GM18502 (cell line): ENCODE results near the gene PARM1.

Experiments
- ATAC-seq: cut with Tn5 transposase; IDR thresholded peaks from one replicate; pipeline ENCODE4 v1.9.1; 2021; ENCODE audit warnings: mild to moderate bottlenecking; ENCODE audit not compliant: unreplicated experiment, poor library complexity

PARM1 gene

DNA sequence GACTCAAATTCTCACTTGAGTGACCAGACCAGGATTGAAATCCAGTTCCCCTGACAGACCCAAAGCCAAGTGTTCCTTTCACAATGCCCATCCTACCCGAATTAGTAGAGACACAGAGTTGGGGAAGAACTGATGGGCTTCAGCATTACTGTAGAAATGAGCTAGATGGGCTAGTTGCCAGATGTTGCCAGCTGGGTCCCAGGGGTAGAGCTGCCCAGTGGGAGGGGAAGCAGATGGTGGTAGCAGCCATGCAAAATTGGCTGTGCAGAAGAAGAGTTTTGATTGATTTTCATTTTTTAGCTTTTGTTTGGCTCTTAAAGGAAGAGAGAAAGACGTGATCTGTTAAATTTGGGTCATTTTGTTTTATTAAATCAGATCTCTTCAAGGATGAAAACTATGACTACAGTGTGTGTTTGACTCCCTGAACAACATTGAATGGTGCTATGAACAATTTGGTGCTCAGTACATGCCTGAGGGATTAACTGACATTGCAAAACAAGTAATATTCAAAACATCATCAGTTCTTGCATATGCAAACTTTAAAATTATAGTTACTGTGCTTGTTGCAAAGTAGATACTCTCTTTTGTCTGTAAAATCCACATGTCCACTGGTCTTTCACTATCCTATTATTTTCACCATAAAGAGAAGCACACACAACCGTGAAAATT is 86.0 kb downstream of the PARM1 start:
- ATAC-seq: no peak

DNA sequence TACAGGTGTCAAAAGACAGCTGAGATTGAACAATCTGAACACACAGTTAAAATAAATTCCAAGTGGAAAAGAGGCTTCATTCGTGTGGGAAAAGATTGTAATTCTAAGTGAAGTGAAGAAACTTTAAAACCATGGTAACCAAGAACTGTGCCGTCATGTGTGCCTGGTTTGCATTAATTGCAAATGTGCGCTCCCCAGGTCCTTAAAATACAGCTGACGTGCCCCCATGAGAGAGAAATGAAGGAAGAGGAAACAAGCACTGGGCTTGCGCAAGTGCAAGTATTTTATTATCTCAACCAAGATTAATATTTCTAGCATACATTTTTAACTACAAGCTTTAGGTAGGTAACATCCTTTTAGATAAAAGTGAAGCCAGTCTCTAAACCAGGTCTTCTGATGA is 92.5 kb downstream of the PARM1 start:
- ATAC-seq: no peak

DNA sequence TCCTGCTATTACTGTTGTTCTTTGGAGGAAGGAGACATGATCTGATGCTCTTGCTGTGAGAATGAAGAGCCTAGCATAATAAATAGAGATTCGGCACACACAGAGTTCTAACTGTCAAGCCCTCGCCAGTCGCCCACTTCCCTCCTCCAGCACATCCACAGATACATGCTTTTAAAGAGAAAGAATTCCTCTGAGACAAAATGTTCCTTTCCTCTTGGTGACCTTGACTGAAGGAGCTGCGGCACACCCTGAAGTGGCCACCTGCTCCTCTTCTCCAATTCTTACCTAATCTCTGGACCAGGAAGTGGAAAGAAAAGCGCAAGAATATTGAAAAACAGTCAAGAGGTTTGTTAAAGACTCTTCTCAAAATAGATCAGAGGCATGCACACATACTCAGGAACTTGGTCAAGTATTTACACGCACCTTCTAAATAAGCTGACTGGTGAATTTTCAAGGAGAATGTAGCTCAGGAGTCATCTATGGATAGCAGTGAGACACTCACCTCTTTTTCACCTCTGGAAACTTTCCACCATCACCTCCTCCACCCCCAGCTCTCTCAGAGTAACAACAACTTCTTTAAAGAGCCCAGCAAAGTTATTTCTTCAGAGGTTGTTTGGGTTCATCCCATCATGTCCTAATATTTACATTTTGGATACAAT is 95.4 kb downstream of the PARM1 start:
- ATAC-seq: no peak

DNA sequence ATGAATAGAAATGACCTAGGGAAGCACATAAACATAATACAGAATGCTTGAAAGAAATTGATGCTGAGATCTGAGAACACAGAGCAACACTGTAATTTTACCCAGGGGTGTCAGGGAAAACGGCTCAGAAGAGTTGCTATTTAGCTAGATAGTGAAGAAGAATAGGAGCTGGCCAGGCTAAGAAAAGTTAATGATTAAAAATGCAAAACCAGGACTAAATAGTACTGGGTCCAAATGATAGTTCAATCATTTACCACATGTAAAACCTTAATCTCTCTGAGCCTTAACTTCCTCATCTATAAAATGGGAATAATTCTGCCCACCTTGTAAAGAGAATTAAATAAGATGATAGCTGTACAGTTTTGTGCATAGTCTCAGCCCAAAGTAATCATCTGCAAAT is 97.1 kb downstream of the PARM1 start:
- no peak for ATAC-seq

DNA sequence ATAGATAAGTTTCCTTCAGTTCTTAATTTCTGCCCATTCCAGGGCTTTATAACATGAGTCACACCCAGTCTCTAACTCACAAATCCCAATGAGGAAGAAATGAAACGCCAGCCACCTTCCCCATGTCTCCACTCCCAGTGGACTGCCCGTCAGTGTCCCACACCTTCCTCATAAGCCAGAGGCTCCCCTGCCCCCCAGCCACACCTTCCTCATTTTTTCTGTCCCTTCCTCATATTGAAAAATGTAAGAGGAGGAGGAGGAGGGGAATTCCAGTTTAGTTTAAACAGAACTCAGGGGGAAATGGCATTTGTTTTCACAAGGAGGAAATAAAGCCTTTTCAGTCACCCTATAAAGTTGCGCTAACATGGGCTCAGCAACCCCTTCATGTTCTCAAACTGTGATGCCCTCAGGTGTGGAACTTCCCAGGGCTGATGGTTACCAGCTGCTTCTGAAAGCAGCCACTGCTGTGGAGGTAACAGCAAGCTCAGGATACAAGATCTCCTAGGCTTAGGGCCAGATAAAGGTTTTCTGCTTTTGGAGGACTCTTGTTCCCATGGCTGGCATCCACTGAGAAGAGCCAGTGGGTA is 97.8 kb downstream of the PARM1 start:
- peak; percentile 45 for ATAC-seq

DNA sequence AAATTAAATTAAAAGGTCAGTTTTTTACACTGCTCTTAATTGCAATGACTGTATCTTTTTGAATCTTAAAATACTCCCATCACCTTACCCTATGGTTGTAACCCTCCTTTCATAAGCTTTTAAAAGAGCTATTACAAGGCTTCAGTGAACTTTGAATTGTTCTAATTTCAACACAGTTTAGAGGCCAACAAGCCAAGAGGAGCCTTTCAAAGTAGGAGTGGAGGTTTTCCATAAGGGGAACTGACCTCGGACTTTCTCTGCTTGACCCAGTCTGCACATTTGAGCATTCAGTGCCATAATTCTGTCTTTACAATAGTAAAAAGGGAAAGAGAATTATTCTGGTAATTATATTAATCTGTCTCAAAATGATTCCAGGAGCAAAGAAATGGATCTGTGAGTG is 98.9 kb downstream of the PARM1 start:
- no peak for ATAC-seq

DNA sequence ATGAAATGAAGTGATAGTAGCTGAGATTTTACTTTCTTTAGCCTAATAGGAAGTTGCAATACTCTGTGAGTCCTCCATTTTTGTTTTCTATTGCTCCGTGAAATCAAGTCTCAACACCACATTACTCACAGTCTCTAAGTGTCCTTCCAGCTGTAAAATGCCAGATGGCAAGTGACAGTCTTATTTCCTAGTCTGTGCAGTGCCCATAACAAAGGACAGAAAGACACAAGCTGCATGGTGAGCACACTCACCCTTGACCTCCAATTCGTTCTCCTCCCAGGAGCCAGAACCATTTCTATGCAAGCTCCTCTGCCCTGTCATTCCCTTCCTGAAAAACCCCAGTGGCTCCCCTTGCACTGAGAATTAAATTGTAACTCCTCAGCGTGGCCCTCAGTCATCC is 101.6 kb downstream of the PARM1 start:
- no peak for ATAC-seq

DNA sequence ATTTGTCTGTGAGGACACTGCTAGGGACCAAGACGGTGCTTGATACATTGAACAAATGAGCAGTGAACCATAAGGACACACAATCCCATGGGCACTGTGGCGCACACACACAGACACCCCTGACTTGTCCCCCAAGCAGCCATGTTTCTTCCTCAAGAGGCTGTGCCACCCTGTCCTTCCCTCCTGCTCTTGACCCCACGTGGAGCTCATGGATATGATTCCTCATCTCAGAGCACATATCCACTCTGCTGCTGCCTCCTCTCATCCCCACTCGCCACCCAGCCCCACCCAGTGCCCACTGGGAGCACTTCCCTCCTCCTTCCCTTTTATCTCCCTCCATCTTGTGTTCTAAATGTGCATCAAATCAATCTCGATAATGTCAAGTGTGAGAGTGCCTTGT is 102.4 kb downstream of the PARM1 start:
- ATAC-seq: no peak

DNA sequence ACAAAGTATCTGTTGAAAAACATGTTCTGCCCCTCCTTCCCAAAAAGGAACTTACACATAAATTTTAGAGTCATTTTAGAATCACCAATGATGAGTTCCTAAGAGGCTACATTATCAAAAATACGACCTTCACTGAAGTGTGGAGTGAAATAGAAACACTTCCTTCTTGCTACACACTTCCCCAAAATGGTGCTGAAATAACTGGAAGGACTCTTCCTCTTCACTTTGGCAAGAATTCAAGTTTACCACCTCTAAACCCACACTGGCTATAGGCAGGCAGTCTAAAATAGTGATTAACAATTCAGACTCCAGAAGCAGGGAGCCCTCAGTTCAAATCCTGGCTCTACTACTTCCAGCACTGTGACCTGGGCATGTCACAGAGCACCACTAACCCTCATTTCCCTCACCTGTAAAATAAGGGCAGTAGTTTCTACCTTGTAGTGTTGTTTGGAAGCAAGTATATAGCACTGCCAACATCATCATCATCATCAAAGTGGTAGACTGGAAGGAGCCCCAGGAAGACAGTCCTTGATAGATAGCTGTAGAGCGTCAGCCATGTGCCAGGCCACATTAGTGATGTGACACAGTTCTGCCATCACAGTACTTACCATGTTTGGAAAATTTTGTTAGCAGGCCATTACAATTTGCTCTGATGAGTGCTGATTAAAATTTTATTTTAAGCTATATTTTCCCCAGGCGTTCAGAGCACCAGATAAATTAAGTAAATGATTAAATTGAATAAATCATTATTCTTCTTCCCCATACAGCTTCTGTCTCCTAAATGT is 103.3 kb downstream of the PARM1 start:
- ATAC-seq: peak; percentile 63

DNA sequence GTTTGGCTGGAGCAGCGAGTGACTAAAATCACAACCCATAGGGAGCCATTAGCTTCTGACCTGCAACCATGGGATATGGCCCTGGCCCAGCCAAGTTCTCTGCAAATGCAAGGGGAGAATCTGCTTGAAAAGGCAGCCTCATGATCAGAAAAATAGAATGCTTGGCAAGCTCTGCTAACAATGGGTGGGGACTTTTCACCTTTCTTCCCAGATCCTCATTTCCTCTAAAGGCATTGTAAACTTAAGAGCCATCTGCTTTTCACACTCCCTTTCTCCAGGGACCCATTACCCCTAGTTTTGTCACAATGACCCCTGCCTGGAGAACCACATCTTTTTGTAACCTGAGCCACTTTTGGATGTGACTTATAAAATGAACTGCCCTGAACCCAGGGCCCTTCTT is 104.3 kb downstream of the PARM1 start:
- no peak for ATAC-seq

DNA sequence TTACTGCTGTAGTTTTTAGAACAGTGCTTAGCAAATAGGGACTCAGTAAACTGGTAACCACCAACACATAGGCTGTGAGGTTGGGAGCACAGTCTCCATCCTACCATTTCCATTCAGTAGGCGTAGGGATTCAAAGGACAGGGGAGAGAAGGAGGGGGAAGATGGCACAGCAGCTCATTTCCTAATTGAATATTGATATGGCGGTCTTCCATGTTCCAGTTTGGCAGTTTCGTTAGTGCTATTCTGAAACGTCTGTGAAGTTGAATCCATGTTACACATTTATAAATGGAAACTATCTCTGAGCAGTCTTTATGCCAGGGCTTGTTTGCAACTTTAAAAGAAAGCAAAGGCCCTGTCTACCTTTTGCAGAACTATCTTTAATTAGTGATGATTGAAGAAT is 105.5 kb downstream of the PARM1 start:
- no peak for ATAC-seq

DNA sequence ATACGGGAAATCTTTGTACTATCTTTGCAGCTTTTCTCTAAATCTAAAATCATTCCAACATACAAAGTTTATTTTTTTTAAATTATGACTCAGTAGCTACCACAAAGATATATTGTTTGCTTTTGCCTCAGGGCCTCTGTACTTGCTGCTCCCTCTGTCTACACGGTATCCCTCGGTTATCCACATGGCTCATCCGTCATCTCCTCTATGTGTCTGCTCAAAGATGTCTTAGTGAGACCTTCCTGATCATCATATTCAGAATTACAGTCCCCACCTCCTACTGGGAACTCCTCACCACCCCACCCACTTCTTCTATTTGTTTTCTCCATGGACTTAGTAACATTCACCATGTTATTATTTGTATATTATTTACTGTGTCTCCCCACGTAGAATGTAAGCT is 107.8 kb downstream of the PARM1 start:
- no peak for ATAC-seq

DNA sequence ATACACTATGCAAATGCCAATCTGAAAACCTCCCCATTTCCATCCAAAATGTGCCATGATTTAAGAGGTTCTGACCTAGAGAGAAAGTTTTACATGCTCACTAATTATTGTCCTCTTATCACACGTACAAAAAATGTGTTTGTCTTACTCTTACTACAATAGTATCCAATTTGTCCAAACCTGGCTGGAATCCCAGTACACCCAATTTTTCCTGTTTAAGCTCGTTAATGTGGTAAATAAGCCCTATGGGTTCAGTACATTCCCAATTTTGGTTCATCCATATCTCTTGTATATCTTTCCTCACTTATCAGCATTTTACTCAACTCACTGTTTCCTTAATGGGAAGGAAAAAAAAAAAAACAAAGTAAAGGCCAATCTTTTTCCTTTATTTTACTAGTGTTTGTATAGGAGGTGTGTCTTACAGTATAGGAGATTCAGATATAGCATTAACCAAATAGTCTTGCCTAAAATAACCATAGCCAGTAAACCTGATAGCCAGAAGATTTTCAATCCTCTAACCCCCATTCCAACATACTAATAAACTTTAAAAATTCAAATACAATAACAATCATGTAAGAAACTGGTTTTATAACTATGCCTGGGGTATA is 109.8 kb downstream of the PARM1 start:
- no peak for ATAC-seq

DNA sequence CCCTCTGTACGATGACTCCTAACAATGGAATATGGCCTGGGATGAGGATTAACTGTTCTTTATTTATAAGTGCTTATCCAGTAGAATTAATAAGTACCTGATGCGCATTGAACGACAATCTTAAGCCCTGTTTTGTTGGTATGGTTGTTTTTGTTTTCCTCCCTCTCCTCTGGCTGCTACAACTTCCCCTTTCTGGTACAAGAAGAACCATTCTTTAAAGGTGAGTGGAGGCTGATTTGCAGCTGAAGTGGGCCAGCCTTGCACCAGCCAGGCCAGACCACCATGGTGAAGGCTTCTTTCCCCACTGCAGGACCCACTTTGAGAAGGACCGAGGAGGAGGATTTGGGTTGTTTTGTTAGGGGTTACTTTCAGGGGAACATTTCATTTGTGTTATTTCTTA is 113.3 kb downstream of the PARM1 start:
- ATAC-seq: no peak

DNA sequence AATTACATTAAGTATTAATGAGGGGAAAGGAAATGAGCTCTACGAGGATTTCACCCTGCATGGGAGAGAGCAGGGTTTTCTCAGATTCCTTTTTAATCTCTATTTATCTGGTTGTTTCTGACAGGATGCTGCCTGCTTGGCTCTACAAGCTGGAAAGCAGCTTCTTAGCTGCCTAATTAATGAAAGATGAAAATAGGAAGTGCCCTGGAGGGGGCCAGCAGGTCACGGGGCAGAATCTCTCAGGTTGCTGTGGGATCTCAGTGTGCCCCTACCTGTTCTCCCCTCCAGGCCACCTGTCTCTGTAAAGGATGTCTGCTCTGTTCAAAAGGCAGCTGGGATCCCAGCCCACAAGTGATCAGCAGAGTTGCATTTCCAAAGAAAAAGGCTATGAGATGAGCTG is 113.7 kb downstream of the PARM1 start:
- no peak for ATAC-seq

DNA sequence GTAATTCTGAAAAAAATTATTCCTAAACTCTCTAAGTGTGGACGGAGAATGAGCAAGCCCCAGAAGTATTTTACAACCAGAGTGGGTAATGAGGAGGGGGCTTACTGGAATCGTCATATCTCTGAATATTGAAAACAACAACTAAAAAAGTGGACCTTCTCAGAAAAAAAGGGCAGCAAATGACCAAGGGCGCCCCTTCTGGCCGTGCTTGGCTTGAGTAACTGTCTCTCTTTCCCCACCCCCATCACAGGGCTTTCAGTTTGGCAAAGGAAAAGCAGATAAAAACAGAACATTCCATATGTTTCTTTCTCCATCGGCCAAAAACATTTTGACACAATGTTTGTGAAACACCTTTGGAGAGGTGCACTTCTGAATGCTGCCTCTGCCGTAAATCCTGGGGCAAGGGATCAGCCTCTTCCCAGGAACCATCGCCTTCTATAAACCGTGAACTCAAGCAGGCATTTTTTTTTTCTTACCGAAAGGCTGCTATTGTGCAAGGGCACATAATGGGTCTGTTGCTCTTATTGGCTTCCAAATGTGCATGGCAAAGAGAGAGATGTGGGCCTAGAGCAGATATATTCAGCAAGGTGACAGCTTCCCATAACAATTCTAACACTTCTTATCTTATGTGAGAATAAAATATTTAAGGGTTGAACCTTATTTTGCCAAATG is 115.4 kb downstream of the PARM1 start:
- no peak for ATAC-seq

DNA sequence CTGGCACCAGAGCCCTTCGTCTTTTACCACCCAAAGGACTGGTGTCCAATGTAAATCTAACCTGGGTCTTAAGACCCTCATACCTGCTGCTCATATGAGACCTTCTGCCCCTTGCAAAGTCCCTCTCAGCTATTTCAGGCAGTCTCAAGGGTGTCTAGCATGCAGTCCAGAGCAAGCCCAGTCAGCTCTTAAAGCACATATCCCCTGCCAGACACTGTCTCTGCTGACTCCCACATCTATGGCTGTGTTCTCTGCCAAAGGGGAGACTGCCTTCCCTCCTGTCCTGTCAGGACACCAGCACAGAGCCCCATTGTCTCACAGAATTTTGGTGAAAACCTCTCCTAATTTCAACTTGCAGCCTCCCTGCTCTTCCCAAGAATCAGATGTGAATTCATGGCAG is 118.5 kb downstream of the PARM1 start:
- no peak for ATAC-seq

DNA sequence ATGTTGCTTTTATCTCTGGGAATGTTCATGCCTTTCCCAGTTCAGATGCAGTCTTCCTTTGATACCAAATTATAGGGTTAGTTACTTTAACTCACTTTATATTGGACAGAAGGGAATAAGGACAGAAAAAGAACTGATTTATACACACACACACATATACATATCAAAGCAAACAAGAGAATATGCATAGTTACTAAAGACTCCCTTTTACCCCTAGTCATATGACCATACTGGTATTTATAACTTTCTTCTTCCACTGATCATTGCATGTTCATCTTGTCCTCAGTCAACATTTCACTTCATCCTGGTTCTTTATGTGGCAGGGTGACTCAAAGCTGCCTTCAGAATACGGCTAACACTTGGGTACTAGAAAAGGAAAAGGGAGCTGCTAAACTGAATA is 120.4 kb downstream of the PARM1 start:
- no peak for ATAC-seq

DNA sequence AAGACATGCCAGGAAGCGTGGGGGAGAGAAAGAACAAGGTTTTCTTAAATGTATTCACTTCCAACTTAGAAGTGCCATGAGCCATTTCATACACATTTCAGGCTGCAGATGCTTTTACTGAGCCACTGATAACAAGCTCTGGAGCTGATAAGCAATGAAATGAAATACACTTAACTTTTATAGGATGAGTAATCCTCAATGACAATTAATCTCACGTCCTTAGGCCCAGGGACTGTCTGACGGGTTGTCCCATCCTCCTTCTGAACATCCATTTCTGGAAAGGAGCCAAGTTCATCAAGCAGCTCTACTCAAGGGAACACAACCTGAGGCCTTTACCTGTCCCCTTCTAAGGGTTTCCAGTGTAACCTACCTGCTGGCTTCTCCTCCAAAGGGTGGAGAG is 121.2 kb downstream of the PARM1 start:
- no peak for ATAC-seq

DNA sequence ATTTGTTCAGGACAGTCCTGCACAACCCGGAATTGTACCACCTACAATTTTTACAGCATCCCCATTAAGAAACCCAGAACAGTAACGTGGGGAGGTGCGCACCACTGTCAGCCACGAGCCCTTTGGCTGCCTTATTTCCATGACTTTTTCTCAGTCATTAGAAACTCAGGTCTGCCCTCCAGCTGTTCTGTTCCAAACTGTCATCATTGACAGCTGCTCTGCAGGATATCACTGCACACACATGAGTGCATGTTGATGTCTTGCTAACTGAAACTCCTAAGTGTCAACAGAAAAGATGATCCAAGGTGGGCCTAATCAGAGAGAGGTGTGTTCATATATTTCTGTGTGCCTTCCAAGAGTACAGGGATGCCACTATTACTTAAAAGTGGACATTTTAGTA is 123.4 kb downstream of the PARM1 start:
- ATAC-seq: no peak
